Effector CD8-positive, alpha-beta T cell (primary cell): ENCODE measurements around the gene CLDND1.
"Not testable (repeated sequence)": the region's sequence is repeated elsewhere in the genome, so short reads cannot be mapped to it uniquely, and the experiment has no call there.

Experiments used
- DNase-seq: peaks from one replicate; lab custom pipeline; 2025; lab: John Stamatoyannopoulos, UW
- total RNA-seq, 4 experiments: gene quantifications; one replicate each; lab custom pipeline; 2026; lab: John Stamatoyannopoulos, UW

Gene CLDND1
- total RNA-seq = 238 to 413 (median 297) reads per million in 4 experiments

DNA sequence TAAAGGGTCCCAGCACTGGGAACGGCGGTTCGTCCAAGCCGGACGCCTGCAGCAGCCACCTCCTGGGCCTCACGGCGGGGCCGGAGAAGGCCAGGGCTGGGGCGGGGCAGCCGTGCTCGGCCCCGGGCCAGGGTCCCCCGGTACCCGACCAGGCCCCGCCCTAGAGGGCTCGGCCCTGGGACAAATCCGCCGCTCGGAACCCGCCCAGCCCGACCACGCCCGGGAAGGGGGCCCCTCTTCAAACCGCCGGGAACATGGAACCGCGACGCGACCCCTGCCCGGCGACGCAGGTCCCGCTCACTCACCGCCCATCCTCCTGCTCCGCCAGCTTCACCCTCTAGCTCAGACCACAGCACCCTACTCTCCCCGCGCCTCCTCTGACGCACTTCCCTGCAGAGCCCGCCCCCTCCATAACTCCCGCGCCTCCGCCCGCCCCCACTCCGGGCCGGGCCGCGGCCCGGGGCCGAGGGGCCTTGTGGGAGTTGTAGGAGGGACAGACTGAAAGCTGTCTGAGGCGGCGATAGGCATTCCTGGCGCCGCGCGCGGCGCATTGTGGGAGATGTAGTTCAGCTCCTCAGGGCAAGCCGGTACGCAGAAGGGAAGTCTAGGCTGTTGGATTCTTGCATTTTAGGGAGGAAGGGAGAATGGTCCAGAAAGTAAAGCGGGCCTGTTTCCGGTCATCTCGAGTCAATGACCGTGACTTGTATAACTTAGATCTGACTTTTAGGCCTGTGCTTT is at the start of gene CLDND1:
CLDND1 (minus strand) TSS at position 359 of the 738 bp plus-strand sequence. CDS start 1,478 bp downstream, outside the sequence.
- peak; percentile 92 for DNase-seq

DNA sequence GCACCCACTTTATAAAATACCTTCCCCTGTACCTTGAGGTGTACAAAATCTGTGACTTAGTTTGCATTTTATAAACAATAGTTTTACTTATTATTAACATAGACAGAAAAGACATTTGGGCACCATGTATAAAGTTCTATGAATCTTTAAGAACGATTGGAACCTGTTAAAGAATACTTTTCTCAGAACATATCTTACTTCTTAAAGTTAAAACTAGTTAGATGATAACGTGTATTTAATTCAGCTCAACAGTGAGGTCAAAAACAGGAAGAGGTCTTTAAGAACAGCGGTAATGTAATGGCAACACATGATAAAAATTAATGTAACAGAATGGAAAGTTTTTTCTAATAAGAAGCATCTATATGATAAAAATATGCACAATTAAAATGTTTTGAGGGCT is 45.7 kb upstream of the CLDND1 start:
- no peak for DNase-seq

DNA sequence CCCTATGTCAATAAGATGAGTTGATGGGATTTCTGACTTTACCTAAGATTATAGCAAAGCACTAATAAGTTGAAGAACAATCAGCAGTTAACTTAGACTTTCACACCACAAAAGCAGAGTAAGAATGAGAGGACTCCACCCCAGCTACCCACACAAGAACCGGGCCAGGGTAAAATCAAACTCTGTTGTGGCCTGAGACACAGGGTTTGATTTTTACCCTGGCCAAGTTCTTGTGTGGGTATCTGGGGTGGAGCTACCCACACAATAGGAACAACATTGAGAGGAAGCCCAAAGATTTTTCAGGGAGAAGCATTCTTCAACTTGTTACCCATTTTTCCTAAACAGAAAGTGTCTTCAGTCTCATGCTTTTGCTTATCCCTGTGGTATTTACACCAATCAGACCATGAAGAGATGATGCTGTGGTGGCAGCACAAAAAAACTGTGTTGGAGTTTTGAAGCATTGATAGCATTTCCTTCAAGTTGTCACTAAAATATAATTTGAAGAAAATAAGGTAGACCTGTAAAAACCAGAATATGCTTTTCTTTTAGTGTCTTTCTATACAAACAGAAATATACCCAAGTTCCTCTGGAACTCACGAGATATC is 45.1 kb upstream of the CLDND1 start:
- no peak for DNase-seq

DNA sequence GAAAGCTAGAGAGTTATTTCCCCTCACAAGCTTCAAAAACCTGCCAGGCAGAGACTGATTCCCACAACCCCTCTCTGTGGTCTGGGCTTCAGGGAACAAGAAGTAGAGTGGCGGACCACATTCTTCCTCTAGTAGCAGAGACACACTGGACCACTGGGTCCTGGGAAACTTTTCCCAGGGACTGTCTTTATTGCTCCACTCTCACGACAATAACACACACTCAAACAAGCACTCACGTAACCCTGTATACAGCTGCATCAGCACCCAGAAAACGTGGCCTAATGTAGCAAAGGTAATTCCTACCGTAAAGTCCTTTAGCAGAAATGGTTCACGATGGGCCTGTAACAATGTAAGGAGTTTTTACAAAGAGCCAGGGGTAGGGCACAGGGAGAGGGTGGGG is 43.1 kb upstream of the CLDND1 start:
- DNase-seq = no peak

DNA sequence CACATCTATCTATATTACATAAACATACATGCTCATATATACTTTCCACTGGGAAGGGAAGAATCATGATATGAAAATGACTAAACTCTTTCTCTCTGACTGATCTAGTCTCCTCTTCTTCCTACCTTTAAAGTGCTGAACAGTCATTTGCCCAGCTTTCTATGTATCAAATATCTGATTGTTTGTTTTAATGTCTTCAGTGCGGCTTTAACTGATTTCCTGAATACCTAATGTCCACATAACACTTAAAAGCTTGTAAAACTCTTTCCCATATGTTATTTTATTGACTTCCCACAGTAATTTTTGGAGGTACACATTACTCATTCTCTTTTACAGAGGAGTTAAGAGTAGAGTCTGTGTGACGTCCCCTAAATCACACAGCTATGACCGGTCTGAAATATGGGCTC is 42.5 kb upstream of the CLDND1 start:
- DNase-seq = no peak

DNA sequence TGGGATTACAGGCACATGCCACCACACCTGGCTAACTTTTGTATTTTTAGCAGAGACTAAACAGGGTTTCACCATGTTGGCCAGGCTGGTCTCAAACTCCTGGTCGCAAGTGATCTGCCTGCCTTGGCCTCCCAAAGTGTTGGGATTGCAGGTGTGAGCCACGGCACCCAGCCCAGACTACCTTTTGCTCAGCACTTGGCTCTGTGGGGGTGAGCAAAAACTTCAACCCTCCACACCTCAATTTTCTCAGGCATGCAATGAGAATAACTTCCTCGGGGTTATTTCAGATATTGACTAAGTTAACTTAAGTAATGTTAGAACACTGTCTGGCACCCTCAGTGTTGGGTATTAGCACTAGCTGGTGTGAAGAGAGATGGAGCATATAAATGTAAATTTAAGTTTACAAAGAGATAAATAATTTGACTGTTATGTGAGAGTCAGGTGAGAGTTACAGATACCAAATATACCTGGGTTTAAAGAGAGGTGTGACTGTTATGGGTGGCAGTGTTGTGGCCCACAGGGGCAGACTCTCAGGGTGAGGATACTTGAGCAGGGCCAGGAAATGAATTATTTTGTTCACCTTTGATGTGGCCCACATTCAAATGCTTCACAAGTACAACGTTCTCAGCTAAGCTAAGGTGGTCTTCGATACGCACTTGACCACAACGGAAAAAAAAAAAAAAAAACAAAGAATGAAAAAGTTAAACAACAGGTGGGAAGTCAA is 41.7 kb upstream of the CLDND1 start:
- no peak for DNase-seq

DNA sequence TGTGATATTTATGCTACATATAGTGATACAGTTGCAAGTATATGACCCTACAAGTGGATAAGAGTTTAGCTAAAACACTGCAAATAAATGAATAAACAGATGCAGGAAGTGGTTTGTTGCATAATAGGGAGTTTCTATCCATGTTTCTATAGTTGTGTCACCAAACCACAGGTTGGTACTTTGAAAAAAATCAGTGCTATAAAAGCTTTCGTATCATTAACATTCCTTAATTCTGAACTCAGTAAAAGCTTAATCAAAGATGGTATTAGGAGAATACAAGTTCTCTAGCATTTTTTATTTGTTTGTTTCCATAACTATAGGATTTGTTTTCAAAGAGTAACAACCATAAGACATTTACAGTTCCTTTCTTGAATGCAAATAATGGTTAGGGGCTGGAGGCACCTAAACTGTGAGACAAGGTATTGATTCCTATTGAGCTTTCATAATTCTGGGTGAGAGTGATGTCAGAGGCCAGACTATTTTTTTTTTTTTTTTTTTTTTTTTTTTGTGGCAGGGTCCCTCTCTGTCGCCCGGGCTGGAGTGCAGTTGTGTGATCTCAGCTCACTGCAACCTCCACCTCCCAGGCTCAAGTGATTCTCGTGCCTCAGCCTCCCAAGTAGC is 41.1 kb upstream of the CLDND1 start:
- DNase-seq = no peak

DNA sequence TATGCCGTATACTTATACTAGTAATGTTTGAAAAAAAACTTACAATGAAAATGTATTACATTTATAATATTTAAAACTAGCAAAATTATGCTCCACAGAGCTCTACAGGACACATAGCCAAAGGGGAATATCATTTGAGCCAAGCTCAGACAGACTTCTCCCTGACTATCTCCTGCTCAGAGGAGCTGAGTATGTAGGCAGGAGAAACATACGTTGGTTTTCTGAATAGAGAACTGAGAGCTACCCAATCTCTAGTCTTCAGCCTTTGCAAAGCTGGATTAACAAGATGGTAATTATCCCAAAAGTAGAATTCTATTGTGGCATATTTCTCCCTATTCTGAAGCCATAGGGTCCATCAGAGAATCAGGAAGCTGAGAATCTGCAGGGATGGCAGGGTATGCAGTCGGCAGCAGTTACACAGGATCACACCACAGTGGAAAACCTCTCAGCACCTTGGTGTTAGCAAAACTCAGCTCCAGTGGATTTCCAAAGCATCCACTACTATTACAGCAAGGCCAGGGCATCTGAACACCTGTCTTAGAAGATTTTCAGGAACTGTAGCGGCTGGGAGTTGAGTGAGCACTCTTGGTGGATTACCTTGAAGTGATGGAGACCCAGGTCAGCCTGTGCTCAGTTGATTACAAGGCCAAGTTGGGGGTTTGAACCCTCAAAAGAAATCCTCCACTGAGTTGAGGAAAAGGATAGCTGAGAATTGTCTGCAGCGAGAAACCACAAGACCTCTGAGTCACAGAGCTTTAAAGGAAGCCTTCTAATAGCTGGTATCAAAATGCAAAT is 39.2 kb upstream of the CLDND1 start:
- DNase-seq = no peak

DNA sequence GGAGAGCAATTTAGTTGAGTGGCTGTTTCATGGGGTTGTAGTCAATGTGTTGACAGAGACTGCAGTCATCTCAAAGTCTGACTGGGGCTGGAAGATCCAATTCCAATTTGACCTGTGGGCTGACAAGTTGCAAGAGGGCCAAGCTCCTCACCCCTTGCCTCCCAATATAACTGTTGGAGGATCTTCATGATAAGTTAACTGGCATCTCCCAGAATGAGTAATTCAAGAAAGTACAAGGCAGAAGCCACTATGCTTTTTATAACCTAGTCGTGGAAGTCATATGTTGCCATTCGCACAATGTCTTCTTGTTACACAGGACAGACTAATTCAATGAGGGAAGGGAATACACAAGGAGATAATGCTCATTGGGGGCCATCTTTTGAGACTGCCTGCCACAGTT is 38.2 kb upstream of the CLDND1 start:
- DNase-seq = no peak

DNA sequence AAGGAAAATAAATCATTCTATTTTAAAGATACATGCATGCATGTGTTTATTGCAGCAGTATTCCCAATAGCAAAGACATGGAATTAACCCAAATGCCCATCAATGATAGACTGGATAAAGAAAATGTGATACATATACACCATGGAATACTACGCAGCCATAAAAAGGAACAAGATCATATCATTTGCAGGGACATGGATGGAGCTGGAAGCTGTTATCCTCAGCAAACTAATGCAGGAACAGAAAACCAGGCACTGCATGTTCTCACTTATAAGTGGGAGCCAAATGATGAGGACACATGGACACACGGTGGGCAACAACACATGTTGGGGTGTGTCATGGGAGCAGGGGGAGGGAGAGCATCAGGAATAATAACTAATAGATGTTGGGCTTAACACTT is 37.1 kb upstream of the CLDND1 start:
- not testable (repeated sequence) for DNase-seq

DNA sequence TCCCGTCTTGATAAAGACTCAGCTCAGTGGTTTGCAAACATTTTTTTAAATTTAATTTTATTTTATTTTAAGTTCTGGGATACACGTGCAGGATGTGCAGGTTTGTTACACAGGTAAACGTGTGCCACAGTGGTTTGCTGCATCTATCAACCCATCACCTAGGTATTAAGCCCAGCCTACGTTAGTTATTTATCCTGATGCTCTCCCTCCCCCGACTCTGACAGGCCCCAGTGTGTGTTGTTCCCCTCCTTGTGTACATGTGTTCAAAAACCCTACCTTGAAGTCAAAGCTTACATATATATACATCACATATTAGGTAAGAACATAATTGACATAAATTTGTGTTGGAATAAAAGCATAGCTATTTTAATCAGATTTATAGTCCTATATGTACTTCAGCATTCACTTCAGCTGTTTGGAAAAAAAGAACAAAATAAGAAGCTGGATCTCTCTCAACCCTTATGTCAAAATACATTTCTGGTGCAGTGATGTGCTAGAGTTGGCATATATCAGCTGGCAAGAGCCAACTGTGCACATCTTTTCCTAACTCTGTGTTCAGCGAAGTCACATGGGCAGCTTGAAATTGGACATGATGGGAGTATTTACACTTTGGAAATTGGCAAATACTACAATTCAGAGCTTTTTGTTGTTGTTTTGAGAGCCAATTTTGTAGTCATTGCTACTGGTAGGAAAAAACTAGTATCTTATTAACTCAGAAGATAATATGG is 35.6 kb upstream of the CLDND1 start:
- no peak for DNase-seq

DNA sequence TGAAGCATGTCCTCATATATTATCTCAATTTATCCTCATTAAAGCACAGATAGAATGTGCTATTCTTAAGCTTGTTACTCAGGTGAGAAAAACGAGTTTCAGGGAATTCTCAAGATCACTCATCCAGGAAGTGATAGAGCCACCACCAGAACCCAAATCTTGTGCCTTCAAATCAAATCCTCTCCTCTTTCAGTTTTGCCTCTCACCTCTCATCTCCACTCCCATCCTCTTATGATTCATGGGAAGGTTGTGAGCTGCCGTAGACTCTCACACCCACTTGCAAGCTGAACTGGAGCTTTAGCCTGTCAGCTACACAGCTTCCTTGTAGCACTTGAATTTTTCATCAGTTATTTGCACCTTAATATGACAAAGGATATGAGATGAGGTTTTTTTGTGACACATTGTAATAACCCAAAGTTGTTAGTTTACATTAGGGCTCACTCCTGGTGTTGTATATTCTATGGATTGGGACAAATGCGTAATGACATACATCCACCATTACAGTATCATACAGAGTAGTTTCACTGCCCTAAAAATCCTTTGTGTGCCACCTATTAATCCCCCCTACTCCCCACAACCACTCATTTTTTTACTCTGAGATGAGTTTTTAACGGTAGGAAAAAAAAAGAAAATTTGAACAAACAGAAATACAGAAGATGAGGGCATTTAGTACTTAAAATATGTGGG is 34.8 kb upstream of the CLDND1 start:
- DNase-seq = no peak

DNA sequence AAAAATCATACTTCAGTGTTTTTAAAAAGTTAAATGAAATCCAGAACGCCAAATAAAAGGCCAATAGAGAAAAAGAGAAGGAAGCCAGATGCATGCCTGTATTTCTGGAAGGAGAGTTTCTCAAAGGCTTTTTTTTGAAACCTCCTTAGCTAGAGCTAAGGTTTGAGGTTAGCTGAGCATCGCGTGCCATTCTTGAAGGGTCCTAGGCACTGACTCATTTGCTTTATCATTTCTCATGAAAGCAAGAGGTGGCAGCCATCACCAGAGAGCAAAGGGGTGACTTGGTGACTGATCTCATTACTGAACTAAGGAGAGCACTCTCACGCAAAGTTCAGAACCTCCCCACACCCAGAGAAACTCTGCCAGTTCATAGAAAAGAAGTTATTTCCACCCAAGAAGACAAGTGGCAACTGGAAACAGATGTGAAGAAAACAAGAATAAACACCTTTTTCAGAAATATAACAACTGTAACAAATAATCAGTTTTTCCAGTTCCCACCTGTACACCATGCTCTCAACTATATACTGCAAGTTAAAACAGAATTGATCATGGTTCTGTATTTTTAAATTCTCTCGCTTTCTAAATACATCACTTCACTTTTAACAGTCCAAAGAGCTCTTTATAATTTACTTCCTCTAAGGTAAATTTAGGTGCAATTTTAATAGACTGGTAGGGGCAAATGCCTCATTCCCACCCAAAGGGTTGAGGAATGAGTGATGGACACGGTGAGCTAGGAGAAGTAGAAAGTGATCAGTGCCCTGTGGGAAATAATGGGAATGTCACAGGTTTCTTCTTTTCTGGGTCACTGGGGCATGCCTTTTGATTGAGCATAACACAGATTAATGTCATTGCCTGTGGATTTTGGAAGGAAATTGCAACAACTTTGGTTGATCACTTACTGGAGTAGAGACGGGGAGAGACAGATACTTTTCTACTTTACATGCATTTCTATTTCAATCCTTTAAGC is 33.7 kb upstream of the CLDND1 start:
- DNase-seq = no peak

DNA sequence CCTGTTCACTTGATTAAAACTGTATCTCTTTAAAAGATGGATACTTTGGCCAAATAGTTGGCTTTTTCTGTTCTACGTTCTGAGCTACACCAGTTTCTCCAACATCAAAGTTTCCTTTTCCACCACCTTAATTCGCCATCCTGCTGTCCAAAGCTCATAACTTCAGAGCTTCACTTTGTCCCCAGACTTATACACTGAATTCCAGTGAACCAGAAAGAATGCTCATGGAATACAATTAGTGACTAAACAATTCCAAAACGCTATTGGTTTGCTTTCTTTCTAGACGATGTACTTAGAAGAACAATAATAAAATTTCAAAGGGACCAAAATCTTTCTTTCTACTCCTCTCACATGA is 32.3 kb upstream of the CLDND1 start:
- no peak for DNase-seq

DNA sequence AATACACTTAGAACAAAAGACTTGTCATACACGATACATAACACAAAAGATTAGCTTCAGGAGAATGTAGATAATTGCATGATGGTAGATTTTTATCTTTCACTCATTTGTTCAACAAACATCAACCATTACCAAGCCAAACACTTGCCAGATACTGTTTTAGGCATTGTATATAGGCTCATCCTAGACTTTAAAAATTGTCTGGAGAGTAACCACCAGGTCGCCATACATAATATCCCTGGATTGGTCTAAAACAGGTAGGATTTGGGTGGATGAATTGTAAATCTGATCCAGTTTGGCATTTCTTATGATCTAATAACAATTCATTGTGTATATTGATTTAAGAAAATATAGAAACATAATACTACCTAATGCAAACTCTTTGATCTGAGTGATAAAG is 31.9 kb upstream of the CLDND1 start:
- DNase-seq = no peak

DNA sequence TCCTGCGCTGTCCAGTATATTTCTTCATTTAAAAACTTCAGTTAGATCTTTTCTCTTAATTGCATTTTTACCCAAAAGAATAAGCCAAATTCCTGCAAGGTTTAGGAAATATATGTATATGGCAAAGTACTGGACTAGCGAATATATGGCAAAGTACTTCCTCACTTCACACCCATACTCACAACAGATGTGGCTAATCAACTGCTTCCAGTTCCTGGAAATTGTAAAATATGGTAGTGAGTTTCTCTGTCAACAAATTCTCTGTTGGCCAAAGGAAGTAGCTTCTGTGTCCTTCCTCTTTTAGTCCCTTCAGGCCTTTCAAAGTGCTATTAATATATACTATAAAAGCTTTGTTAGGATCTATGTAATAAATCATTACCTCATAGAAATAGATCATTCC is 31.1 kb upstream of the CLDND1 start:
- no peak for DNase-seq

DNA sequence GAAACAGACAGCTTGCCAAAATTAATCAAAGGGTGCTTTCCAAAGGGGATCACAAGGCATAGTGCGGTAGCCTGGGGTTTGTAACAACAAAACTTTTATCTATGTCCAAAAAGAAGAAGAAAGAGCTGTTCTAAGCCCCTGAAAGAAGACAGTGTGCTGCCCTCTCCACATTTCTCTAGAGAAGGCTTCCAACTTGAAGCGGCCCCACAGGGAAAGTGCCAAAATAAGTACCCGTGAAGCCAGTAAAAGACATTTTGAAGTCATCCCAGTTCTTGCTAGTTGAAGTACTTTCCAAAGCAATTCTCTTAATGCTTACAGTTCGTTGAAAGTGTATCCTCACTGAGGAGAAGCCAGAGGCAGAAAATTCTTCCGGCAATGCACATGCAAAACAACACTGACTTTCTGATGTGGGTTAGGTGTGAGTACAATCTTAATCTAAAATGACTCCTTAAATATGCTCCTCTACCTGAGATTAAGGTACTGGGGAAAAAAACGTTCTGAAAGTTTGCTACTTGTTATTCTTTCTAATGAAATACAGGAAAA is 30.4 kb upstream of the CLDND1 start:
- DNase-seq = no peak

DNA sequence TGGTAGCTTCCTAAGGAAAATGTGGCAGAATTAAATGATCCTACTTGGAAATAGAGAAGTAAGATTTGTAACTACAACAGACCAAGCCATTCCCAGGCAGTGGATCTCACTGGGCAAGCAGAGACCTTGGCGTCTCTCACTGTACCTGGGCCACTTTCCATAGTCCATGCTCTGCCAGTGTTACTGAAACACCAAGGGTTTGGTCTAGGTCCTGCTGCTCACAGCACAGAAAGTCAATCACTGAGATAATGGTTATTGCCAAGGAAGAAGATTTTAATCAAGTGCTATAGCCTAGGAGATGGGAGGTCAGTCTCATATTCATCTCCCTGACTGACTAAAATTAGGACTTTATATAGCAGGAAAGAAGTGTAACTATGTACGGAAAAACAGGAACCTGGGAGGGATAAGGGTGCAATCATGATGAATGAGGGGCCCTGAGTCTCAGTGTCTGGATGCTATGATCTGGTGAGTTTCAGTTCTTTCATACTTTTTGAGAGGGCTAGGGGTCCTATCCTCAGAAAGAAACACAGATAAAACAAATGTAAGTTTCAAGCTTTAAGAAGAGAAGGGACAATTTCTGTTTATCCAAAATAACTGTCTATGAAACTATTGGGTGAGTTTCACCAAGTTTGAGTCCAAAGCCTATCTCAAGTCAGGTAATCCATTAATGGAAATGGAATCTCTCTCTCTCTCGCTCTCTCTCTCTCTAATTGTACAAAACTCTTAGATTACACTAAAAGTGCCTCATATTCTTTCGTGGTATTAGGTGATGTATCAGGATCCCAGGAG is 29.7 kb upstream of the CLDND1 start:
- no peak for DNase-seq
